WTC11 (cell line): ENCODE results near the gene GFPT1. TPM values are rescaled to one million over a fixed set of nuclear protein-coding genes. Genes with fewer than 3 reads are reported as not detected.

Experiments
- ATAC-seq: fragments of 200-7000 bp; cut with Tn5 transposase; 2 replicates; pipeline ENCODE4 v1.10.0; 2021; ENCODE audit warnings: mild to moderate bottlenecking, moderate library complexity
- CTCF ChIA-PET: fragments of 300-600 bp; sonication (Branson Sonifier 250); formaldehyde crosslinking; loops from one replicate; lab custom pipeline; 2021; ENCODE audit warnings: antibody characterized with exemption; lab: Charles Lee
- POLR2A ChIA-PET: fragments of 350-600 bp; sonication (Branson Sonifier 250); formaldehyde crosslinking; loops from one replicate; lab custom pipeline; 2021; ENCODE audit warnings: antibody characterized with exemption; lab: Charles Lee
- DNase-seq: peaks from one replicate; pipeline ENCODE4 v3.0.0; 2021; ENCODE audit warnings: low spot score
- H3K27ac Mint-ChIP-seq: 2 replicates; pipeline ENCODE4 v1.8.0; 2021; ENCODE audit warnings: mixed read lengths
- H3K27me3 Mint-ChIP-seq: 2 replicates; pipeline ENCODE4 v1.8.0; 2021; ENCODE audit warnings: low read depth, mild to moderate bottlenecking, moderate library complexity, mixed read lengths
- H3K36me3 Mint-ChIP-seq: 2 replicates; pipeline ENCODE4 v1.8.0; 2021; ENCODE audit warnings: mixed read lengths
- H3K4me1 Mint-ChIP-seq: 2 replicates; pipeline ENCODE4 v1.8.0; 2022; ENCODE audit warnings: mixed read lengths
- H3K4me3 Mint-ChIP-seq: 2 replicates; pipeline ENCODE4 v1.8.0; 2021; ENCODE audit warnings: mild to moderate bottlenecking, moderate library complexity, mixed read lengths
- H3K9me3 Mint-ChIP-seq: 2 replicates; pipeline ENCODE4 v1.8.0; 2021; ENCODE audit warnings: mixed read lengths
- ATF2 ChIP-seq: sonication (generic); formaldehyde crosslinking; IDR thresholded peaks from 2 replicates; pipeline ENCODE4 v1.8.1; 2022; ENCODE audit warnings: low read depth, missing genetic modification reagents, borderline replicate concordance
- CBFB ChIP-seq: sonication (generic); formaldehyde crosslinking; IDR thresholded peaks from 2 replicates; pipeline ENCODE4 v1.8.1; 2022; ENCODE audit warnings: mild to moderate bottlenecking, low read depth, missing genetic modification reagents
- CREB1 ChIP-seq: sonication (generic); formaldehyde crosslinking; IDR thresholded peaks from 2 replicates; pipeline ENCODE4 v1.8.0; 2023; ENCODE audit warnings: mild to moderate bottlenecking, missing genetic modification reagents
- EMX1 ChIP-seq: fragments of 250-450 bp; sonication (Bioruptor Pico); IDR thresholded peaks from 2 replicates; pipeline ENCODE4 v1.8.0; 2021; ENCODE audit warnings: mild to moderate bottlenecking
- GABPB1 ChIP-seq: sonication (generic); formaldehyde crosslinking; IDR thresholded peaks from 2 replicates; pipeline ENCODE4 v1.8.1; 2023; ENCODE audit warnings: mild to moderate bottlenecking, missing genetic modification reagents
- KAT7 ChIP-seq: sonication (generic); formaldehyde crosslinking; IDR thresholded peaks from 2 replicates; pipeline ENCODE4 v1.8.1; 2023; ENCODE audit warnings: missing genetic modification reagents, mild to moderate bottlenecking, borderline replicate concordance
- MAX ChIP-seq: sonication (generic); formaldehyde crosslinking; IDR thresholded peaks from 2 replicates; pipeline ENCODE4 v1.8.0; 2022; ENCODE audit warnings: mild to moderate bottlenecking, missing genetic modification reagents
- NFATC4 ChIP-seq: fragments of 250-450 bp; sonication (Bioruptor Pico); IDR thresholded peaks from 2 replicates; pipeline ENCODE4 v1.9.0; 2021; ENCODE audit warnings: mild to moderate bottlenecking
- NFE2L1 ChIP-seq: sonication (generic); formaldehyde crosslinking; IDR thresholded peaks from 2 replicates; pipeline ENCODE4 v1.8.1; 2023; ENCODE audit warnings: missing genetic modification reagents
- NR1H2 ChIP-seq: sonication (generic); formaldehyde crosslinking; IDR thresholded peaks from 2 replicates; pipeline ENCODE4 v1.9.0; 2021; ENCODE audit warnings: mild to moderate bottlenecking, moderate library complexity, missing genetic modification reagents
- NR3C1 ChIP-seq: sonication (generic); formaldehyde crosslinking; conservative IDR thresholded peaks from 2 replicates; pipeline ENCODE4 v1.8.1; 2023; ENCODE audit warnings: low read depth, mild to moderate bottlenecking, missing genetic modification reagents
- OVOL2 ChIP-seq: fragments of 250-450 bp; sonication (Bioruptor Pico); IDR thresholded peaks from 2 replicates; pipeline ENCODE4 v1.9.0; 2021; ENCODE audit warnings: mild to moderate bottlenecking, borderline replicate concordance
- RELA ChIP-seq: sonication (generic); formaldehyde crosslinking; IDR thresholded peaks from 2 replicates; pipeline ENCODE4 v1.8.1; 2022; ENCODE audit warnings: missing genetic modification reagents, mild to moderate bottlenecking, borderline replicate concordance
- RORB ChIP-seq: fragments of 250-450 bp; sonication (Bioruptor Pico); IDR thresholded peaks from 2 replicates; pipeline ENCODE4 v1.9.0; 2021; ENCODE audit warnings: mild to moderate bottlenecking
- SP1 ChIP-seq: sonication (generic); formaldehyde crosslinking; conservative IDR thresholded peaks from 2 replicates; pipeline ENCODE4 v1.8.1; 2022; ENCODE audit warnings: missing genetic modification reagents
- TEAD4 ChIP-seq: sonication (generic); formaldehyde crosslinking; IDR thresholded peaks from 2 replicates; pipeline ENCODE4 v1.8.0; 2022; ENCODE audit warnings: mild to moderate bottlenecking, missing genetic modification reagents
- ZBTB21 ChIP-seq: sonication (generic); formaldehyde crosslinking; IDR thresholded peaks from 2 replicates; pipeline ENCODE4 v1.8.1; 2023; ENCODE audit warnings: mild to moderate bottlenecking, missing genetic modification reagents, borderline replicate concordance
- ZNF263 ChIP-seq: sonication (generic); formaldehyde crosslinking; IDR thresholded peaks from 2 replicates; pipeline ENCODE4 v1.8.1; 2022; ENCODE audit warnings: low read depth, mild to moderate bottlenecking, moderate library complexity, missing genetic modification reagents
- ZSCAN18 ChIP-seq: fragments of 250-450 bp; sonication (Bioruptor Pico); IDR thresholded peaks from 2 replicates; pipeline ENCODE4 v2.1.2; 2022; ENCODE audit warnings: mild to moderate bottlenecking, moderate library complexity
- total RNA-seq: library from RNA; stranded (reverse); gene quantifications from 3 replicates; pipeline ENCODE4 v1.2.3, GENCODE V29; 2021
- TF ChIP-seq, protein P1 (sequence below): sonication (generic); formaldehyde crosslinking; conservative IDR thresholded peaks from 2 replicates; pipeline ENCODE4 v1.8.1; 2022; ENCODE audit warnings: mild to moderate bottlenecking, missing genetic modification reagents
- TF ChIP-seq, protein P2 (sequence below): sonication (generic); formaldehyde crosslinking; IDR thresholded peaks from 2 replicates; pipeline ENCODE4 v1.8.0; 2022; ENCODE audit warnings: missing genetic modification reagents

Gene GFPT1
- total RNA-seq, 1 experiment from 2014 or later, result 65.5 TPM

GRCh38 chr2:69291721-69292120 lies 95.3 kb downstream of the GFPT1 start:
- no peaks in the 10 kb centered on the region for H3K36me3 Mint-ChIP-seq
- ATAC-seq (no peak), DNase-seq (no peak)
- ChIA-PET CTCF (no interaction called here), POLR2A (no interaction called here)
- TF ChIP-seq, protein P1, sequence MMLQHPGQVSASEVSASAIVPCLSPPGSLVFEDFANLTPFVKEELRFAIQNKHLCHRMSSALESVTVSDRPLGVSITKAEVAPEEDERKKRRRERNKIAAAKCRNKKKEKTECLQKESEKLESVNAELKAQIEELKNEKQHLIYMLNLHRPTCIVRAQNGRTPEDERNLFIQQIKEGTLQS (CRISPR knock-in tag), result no peak
- no peak for TF ChIP-seq MAX
- TF ChIP-seq EMX1 (CRISPR knock-in tag), result no peak
- TF ChIP-seq CBFB (CRISPR knock-in tag), result no peak
- TF ChIP-seq NFATC4 (CRISPR knock-in tag), result no peak
- TF ChIP-seq RELA (CRISPR knock-in tag), result no peak
- TF ChIP-seq OVOL2, result no peak
- H3K9me3 Mint-ChIP-seq, result no peaks in the 10 kb centered on the region
- H3K27ac Mint-ChIP-seq, result no peak overlapping the region
- peaks cover 4% of the 10 kb centered on the region for H3K27me3 Mint-ChIP-seq
- H3K4me3 Mint-ChIP-seq, result no peak overlapping the region
- no peaks in the 10 kb centered on the region for H3K4me1 Mint-ChIP-seq

DNA sequence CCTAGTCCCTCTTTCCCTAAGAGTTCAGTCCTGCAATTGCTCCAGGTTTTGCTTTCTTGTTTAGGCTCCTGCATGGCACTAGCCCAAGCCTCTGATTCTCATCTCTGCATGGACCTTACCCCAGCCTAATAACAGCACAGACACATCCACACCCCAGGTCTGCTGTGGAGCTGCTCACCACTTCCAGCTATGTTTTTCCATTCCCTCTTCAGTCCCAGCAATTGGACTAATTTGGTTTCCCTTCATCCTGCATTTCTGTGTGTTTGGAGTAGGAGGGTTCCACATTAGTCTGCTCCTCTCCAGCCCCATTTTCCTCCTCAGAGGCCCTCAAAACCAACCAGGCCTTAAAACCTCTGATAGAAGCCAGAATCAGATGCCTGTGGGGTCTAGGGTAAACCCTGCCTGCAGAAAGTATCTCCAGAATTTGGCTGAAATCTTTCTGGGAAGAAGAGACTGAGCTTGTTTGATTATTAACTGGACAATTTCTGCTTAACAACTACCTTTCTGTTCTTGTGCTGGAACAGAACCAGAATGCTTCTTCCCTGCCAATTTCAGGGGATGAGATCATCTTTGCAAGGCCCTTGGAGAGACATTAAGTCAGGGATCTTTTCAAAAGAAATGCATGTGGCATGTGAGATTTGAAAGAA lies 95.9 kb downstream of the GFPT1 start:
- POLR2A ChIA-PET, result no interaction called here

DNA sequence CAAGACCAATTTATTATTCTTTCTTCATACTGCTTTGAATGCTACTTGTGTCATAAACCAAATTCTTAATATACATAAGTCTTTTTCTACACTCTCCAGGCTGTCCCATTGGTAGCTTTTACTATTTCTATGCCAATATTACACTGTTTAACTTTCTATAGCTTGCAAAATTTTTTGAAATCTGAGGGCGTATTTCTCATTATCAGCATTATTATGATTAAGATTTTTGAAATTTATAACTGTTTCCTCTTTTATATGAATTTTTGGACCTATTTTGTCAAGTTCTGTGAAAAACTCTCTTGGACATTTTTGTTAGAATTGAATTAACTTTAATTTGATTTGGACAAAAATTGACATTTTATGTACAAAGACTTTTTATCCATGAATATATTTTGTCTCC lies 98.6 kb downstream of the GFPT1 start:
- Mint-ChIP-seq H3K4me3 (no peak overlapping the region), H3K36me3 (no peaks in the 10 kb centered on the region), H3K27ac (no peak overlapping the region), H3K9me3 (no peaks in the 10 kb centered on the region), H3K27me3 (peaks cover 4% of the 10 kb centered on the region), H3K4me1 (no peaks in the 10 kb centered on the region)
- POLR2A ChIA-PET, result no interaction called here
- no peak for ATAC-seq
- CTCF ChIA-PET, result no interaction called here
- no peak for DNase-seq
- TF ChIP-seq, protein P2, sequence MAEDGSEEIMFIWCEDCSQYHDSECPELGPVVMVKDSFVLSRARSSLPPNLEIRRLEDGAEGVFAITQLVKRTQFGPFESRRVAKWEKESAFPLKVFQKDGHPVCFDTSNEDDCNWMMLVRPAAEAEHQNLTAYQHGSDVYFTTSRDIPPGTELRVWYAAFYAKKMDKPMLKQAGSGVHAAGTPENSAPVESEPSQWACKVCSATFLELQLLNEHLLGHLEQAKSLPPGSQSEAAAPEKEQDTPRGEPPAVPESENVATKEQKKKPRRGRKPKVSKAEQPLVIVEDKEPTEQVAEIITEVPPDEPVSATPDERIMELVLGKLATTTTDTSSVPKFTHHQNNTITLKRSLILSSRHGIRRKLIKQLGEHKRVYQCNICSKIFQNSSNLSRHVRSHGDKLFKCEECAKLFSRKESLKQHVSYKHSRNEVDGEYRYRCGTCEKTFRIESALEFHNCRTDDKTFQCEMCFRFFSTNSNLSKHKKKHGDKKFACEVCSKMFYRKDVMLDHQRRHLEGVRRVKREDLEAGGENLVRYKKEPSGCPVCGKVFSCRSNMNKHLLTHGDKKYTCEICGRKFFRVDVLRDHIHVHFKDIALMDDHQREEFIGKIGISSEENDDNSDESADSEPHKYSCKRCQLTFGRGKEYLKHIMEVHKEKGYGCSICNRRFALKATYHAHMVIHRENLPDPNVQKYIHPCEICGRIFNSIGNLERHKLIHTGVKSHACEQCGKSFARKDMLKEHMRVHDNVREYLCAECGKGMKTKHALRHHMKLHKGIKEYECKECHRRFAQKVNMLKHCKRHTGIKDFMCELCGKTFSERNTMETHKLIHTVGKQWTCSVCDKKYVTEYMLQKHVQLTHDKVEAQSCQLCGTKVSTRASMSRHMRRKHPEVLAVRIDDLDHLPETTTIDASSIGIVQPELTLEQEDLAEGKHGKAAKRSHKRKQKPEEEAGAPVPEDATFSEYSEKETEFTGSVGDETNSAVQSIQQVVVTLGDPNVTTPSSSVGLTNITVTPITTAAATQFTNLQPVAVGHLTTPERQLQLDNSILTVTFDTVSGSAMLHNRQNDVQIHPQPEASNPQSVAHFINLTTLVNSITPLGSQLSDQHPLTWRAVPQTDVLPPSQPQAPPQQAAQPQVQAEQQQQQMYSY (CRISPR knock-in tag), result no peak
- no peak for TF ChIP-seq ATF2 (CRISPR knock-in tag)
- TF ChIP-seq TEAD4, result no peak
- no peak for TF ChIP-seq ZSCAN18 (CRISPR knock-in tag)
- TF ChIP-seq NR1H2, result no peak
- no peak for TF ChIP-seq SP1 (CRISPR knock-in tag)
- TF ChIP-seq NR3C1 (CRISPR knock-in tag), result no peak
- no peak for TF ChIP-seq NFE2L1 (CRISPR knock-in tag)
- no peak for TF ChIP-seq CREB1 (CRISPR knock-in tag)
- TF ChIP-seq GABPB1 (CRISPR knock-in tag), result no peak
- TF ChIP-seq KAT7 (CRISPR knock-in tag), result no peak
- TF ChIP-seq ZBTB21 (CRISPR knock-in tag), result no peak
- TF ChIP-seq RORB (CRISPR knock-in tag), result no peak

More for the DNA sequence above, 95.9 kb downstream of the GFPT1 start:
- ATAC-seq (no peak), DNase-seq (no peak)
- H3K27me3 Mint-ChIP-seq, result peaks cover 4% of the 10 kb centered on the region
- H3K36me3 Mint-ChIP-seq, result no peaks in the 10 kb centered on the region
- no peaks in the 10 kb centered on the region for H3K9me3 Mint-ChIP-seq
- no peak for TF ChIP-seq ZNF263 (CRISPR knock-in tag)
- peak; percentile 57; the same call in 1 of the 2 replicates for TF ChIP-seq GABPB1 (CRISPR knock-in tag)
- TF ChIP-seq, protein P2 (CRISPR knock-in tag), result peak; percentile 40; the same call in 1 of the 2 replicates
- TF ChIP-seq, all 79 proteins: peak for 2
- H3K4me3 Mint-ChIP-seq, result no peak overlapping the region
- H3K27ac Mint-ChIP-seq, result no peak overlapping the region
- CTCF ChIA-PET, result no interaction called here
- H3K4me1 Mint-ChIP-seq, result no peaks in the 10 kb centered on the region
